GM19193 (cell line): ENCODE measurements around the gene AKAP17A.

ENCODE experiments used
- POLR2A ChIP-seq: IDR thresholded peaks from 4 replicates; pipeline ENCODE4 v1.6.1; 2011; ENCODE audit not compliant: insufficient read depth, insufficient read length; ENCODE audit errors: extremely low read depth

AKAP17A gene

GRCh38 chrX:1596676-1597344 is 5.4 kb downstream of the AKAP17A start:
- TF ChIP-seq POLR2A: no peak

GRCh38 chrX:1597345-1598020 is 6.1 kb downstream of the AKAP17A start:
- no peak for TF ChIP-seq POLR2A

- TF ChIP-seq POLR2A: no peak
Observed at GRCh38 chrX:1598021-1598875, 6.8 kb downstream of the AKAP17A start.

- TF ChIP-seq POLR2A: no peak
Observed at GRCh38 chrX:1598876-1599790, 7.7 kb downstream of the AKAP17A start.

- no peak for TF ChIP-seq POLR2A
Observed at GRCh38 chrX:1599791-1600405, 8.5 kb downstream of the AKAP17A start.

GRCh38 chrX:1600406-1601050 is 9.1 kb downstream of the AKAP17A start:
- no peak for TF ChIP-seq POLR2A

GRCh38 chrX:1601051-1601767 is 9.8 kb downstream of the AKAP17A start:
- peak; percentile 18 for TF ChIP-seq POLR2A

GRCh38 chrX:1601768-1602085 is 10.3 kb downstream of the AKAP17A start:
- no peak for TF ChIP-seq POLR2A

- TF ChIP-seq POLR2A: no peak
Observed at GRCh38 chrX:1602299-1602698, 10.9 kb downstream of the AKAP17A start.

- TF ChIP-seq POLR2A: no peak
Observed at GRCh38 chrX:1606496-1606895, 15.1 kb downstream of the AKAP17A start.

GRCh38 chrX:1609311-1609710 is 17.9 kb downstream of the AKAP17A start:
- TF ChIP-seq POLR2A: no peak

GRCh38 chrX:1609762-1610161 is 18.4 kb downstream of the AKAP17A start:
- TF ChIP-seq POLR2A: no peak

GRCh38 chrX:1610166-1610565 is 18.8 kb downstream of the AKAP17A start:
- no peak for TF ChIP-seq POLR2A

GRCh38 chrX:1610736-1611135 is 19.3 kb downstream of the AKAP17A start:
- no peak for TF ChIP-seq POLR2A
